ENCODE results near the gene EXOSC5.

The EXOSC5 gene

DNA sequence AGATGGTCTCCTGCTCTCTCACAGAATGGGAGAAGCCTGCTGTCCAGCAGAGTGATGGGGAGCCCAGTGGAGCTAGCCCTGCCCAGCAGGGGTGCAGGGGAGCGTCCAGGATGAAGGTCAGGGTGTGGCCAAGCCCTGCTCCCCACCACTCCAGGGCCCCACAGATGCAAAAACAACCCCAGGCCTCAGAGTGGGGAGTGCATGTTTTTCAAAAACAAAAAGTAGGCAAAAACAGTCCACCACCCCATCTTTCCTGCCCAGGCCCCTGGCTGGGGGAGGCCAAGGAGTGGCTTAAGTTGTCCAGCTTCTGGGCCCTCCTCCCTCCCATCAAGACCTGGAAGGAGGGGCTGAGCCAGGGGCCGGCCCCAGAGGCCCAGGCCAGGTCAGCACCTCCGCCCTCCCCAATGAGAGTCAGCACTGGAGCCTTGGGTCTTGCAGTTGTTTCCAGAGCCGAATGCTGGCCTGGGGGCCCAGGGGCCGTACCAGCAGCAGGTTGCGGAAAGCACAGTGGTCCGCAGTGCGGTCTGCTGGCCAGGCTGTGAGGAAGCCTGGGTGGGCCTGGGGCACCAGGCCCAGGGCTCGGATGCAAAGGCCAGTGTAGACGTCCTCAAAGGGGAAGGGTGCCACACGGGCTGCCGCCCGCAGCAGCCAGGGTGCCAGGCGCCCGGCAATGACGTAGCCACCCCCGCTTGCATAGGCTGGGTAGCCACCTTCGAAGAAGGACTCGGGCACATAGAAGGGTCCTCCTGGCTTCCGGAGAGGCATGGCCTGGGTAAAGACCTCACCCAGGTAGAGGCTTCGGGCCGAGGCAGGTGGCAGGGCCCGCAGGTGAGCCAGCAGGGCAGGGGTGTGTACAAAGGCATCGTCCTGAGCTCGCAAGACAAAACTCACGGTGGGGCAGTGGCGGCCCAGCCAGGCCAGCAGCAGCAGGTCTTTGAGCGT lies 28.3 kb upstream of the EXOSC5 start:
- TF ChIP-seq, protein P1, sequence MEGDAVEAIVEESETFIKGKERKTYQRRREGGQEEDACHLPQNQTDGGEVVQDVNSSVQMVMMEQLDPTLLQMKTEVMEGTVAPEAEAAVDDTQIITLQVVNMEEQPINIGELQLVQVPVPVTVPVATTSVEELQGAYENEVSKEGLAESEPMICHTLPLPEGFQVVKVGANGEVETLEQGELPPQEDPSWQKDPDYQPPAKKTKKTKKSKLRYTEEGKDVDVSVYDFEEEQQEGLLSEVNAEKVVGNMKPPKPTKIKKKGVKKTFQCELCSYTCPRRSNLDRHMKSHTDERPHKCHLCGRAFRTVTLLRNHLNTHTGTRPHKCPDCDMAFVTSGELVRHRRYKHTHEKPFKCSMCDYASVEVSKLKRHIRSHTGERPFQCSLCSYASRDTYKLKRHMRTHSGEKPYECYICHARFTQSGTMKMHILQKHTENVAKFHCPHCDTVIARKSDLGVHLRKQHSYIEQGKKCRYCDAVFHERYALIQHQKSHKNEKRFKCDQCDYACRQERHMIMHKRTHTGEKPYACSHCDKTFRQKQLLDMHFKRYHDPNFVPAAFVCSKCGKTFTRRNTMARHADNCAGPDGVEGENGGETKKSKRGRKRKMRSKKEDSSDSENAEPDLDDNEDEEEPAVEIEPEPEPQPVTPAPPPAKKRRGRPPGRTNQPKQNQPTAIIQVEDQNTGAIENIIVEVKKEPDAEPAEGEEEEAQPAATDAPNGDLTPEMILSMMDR (conservative IDR thresholded peaks at IDR 0.05; ENCODE audit: low read length) = no peak
- H3K4me3 ChIP-seq (ENCODE audit: low read length) = no peak overlapping the region
- DNase-seq (ENCODE audit: low read depth) = no peak

DNA sequence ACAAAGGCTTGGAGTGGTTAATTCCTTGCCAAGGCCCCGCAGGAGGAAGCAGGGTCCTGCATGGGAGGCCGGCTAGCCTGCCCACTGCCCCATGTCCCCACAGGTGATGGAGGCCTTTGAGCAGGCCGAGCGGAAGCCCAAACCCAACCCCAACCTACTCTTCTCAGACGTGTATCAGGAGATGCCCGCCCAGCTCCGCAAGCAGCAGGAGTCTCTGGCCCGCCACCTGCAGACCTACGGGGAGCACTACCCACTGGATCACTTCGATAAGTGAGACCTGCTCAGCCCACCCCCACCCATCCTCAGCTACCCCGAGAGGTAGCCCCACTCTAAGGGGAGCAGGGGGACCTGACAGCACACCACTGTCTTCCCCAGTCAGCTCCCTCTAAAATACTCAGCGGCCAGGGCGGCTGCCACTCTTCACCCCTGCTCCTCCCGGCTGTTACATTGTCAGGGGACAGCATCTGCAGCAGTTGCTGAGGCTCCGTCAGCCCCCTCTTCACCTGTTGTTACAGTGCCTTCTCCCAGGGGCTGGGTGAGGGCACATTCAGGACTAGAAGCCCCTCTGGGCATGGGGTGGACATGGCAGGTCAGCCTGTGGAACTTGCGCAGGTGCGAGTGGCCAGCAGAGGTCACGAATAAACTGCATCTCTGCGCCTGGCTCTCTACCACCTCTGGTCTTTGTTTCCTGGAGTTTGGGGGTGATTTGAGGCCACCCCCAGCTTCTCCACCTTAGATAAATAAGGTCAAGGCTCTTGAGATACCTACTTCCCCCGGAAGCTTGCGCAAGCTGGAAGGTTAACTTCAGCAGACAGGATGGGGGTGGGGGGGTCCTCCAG lies 27.4 kb upstream of the EXOSC5 start:
- no peak overlapping the region for H3K4me3 ChIP-seq (ENCODE audit: low read length)
- no peak for DNase-seq (ENCODE audit: low read depth)
- TF ChIP-seq, protein P1 (conservative IDR thresholded peaks at IDR 0.05; ENCODE audit: low read length) = no peak

DNA sequence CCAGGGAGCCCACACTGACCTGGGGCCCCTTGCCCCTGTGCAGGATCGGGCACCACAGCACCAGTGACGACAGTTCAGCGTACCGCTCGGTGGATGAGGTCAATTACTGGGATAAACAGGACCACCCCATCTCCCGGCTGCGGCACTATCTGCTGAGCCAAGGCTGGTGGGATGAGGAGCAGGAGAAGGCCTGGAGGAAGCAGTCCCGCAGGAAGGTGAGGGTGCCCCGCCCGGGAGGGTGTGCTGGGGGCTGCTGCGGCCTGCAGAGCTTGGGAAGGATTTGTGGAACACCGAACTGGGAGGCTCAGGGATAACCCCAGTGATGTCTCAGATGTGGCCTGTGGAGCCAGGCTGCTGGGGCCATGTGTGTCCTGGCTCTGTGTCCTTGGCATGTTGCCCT lies 25.8 kb upstream of the EXOSC5 start:
- H3K4me3 ChIP-seq (ENCODE audit: low read length) = no peak overlapping the region
- TF ChIP-seq, protein P1 (conservative IDR thresholded peaks at IDR 0.05; ENCODE audit: low read length) = no peak
- no peak for DNase-seq (ENCODE audit: low read depth)

DNA sequence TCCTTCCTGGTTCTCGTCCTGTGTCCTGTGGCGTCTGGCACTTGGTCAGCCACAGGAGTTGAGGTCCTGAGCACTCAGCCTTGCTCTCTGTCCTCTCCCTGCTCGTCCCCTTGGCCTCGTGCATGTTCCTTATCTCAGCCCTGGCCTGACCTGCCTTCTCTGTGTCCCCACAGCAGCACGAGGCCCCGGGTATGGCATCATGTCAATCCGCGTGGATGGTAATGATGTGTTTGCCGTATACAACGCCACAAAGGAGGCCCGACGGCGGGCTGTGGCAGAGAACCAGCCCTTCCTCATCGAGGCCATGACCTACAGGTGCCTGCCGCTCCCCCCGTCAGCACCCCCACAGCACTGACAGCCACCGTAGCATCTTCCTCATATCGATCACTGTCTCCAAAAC lies 25.3 kb upstream of the EXOSC5 start:
- H3K4me3 ChIP-seq (ENCODE audit: low read length) = no peak overlapping the region
- TF ChIP-seq, protein P1 (conservative IDR thresholded peaks at IDR 0.05; ENCODE audit: low read length) = no peak
- no peak for DNase-seq (ENCODE audit: low read depth)

DNA sequence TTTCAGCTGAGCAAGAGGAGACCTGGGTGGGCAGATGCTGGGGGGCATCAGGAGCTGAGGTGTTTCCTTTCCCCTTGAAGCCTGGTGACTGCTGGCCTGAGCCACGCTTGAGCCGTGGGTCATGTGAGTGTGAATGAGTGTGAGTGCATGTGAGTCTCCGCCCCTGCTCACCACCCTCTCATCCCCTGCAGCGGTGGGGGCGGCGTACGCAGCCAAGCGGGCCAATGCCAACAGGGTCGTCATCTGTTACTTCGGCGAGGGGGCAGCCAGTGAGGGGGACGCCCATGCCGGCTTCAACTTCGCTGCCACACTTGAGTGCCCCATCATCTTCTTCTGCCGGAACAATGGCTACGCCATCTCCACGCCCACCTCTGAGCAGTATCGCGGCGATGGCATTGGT lies 24.8 kb upstream of the EXOSC5 start:
- DNase-seq (ENCODE audit: low read depth) = no peak
- no peak overlapping the region for H3K4me3 ChIP-seq (ENCODE audit: low read length)
- TF ChIP-seq, protein P1 (conservative IDR thresholded peaks at IDR 0.05; ENCODE audit: low read length) = no peak

DNA sequence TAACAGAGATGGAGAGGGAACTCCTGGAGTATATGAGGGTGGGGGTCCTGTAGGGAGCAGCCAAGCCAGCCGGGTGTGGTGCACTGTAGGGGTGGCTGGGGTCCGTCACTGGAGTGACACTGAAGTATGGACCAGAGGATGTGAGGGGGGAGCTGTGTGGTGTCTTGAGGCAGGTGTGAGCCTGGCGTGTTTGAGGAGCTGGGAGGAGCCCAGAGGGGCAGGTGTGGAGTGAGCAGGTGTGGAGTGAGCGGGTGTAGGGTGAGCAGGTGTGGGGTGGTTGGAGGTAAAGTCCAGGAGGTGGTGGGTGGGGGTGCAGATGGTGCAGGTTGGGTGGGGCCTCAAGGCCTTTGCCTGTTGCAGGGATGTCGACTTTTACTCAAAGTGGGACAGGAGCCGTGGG lies 24.2 kb upstream of the EXOSC5 start:
- no peak overlapping the region for H3K4me3 ChIP-seq (ENCODE audit: low read length)
- TF ChIP-seq, protein P1 (conservative IDR thresholded peaks at IDR 0.05; ENCODE audit: low read length) = no peak
- no peak for DNase-seq (ENCODE audit: low read depth)

Measured in AG10803 (cell line).